ENCODE data around the gene ERBB2. TPM values are rescaled to one million over a fixed set of nuclear protein-coding genes. Genes with fewer than 3 reads are reported as not detected.
A peak's percentile ranks its signal among the peaks of the same experiment; 100 is the strongest.

Gene ERBB2
- polyA plus RNA-seq, 3 donors, result 0.17 to 0.73 TPM; not detected in 1

DNA sequence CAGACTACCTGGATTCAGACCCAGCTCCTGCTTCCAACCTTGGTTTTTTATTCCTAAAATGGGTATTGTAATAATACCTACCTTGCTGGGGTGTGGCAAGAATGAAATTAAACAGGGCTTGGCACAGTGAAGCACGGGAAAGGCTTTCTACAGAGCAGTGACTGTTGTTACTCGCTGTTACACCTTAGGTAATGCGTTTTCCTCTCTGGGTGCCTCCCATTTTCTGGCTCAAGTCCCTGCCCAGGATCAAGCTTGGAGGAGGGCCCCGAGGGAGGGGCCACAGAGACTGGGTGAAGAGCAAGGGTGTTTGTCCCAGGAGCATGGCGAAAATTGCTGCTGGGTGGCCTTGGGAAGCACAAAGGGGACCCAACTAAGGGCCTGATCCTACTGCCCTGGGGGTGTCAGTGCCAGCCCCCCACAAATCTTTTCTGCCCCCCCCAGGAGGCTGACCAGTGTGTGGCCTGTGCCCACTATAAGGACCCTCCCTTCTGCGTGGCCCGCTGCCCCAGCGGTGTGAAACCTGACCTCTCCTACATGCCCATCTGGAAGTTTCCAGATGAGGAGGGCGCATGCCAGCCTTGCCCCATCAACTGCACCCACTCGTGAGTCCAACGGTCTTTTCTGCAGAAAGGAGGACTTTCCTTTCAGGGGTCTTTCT, 17.1 kb downstream of the ERBB2 start:
- Mint-ChIP-seq H3K27me3 (ENCODE audit: low read depth in 3 of 3) (peaks cover 0 to 5% (median 4%) of the 10 kb centered on the region in 3 donors), H3K4me3 (no peak overlapping the region), H3K36me3 (no peaks in the 10 kb centered on the region), H3K9me3 (no peaks in the 10 kb centered on the region), H3K27ac (peak overlapping the region in 1 of 7 donors; percentile 45), H3K4me1 (peaks cover 2% of the 10 kb centered on the region)
- H3K36me3 ChIP-seq (replicated peaks in 1 of 2; ENCODE audit: control insufficient read depth in 1 of 2, insufficient read depth in 2 of 2, low read length in 2 of 2), result no peaks in the 10 kb centered on the region
- peaks cover 0 to 4% of the 10 kb centered on the region in 2 donors for H3K4me1 ChIP-seq (ENCODE audit: control insufficient read depth in 1 of 2, insufficient read depth in 2 of 2, low read length in 2 of 2)
- H3K9ac ChIP-seq (ENCODE audit: insufficient read depth, low read length, poor library complexity, severe bottlenecking), result no peak overlapping the region
- no peak overlapping the region for H2AFZ ChIP-seq (ENCODE audit: insufficient read depth, low read depth, low read length, poor library complexity, severe bottlenecking)
- H3K27ac ChIP-seq (ENCODE audit: low read depth in 1 of 2, low read length in 2 of 2), result no peak overlapping the region
- TF ChIP-seq, protein P1, sequence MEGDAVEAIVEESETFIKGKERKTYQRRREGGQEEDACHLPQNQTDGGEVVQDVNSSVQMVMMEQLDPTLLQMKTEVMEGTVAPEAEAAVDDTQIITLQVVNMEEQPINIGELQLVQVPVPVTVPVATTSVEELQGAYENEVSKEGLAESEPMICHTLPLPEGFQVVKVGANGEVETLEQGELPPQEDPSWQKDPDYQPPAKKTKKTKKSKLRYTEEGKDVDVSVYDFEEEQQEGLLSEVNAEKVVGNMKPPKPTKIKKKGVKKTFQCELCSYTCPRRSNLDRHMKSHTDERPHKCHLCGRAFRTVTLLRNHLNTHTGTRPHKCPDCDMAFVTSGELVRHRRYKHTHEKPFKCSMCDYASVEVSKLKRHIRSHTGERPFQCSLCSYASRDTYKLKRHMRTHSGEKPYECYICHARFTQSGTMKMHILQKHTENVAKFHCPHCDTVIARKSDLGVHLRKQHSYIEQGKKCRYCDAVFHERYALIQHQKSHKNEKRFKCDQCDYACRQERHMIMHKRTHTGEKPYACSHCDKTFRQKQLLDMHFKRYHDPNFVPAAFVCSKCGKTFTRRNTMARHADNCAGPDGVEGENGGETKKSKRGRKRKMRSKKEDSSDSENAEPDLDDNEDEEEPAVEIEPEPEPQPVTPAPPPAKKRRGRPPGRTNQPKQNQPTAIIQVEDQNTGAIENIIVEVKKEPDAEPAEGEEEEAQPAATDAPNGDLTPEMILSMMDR (IDR thresholded peaks at IDR 0.05), result no peak
- no peak overlapping the region for H3K4me3 ChIP-seq (replicated peaks in 1 of 3; ENCODE audit: low read depth in 2 of 3, low read length in 3 of 3)
- intact Hi-C loops (cut with micrococcal nuclease), result no loop called here
- no peaks in the 10 kb centered on the region for H3K79me2 ChIP-seq (ENCODE audit: insufficient read depth, low read length)
- no peaks in the 10 kb centered on the region for H4K20me1 ChIP-seq (ENCODE audit: insufficient read depth, low read length)
- no peak overlapping the region for H3K4me2 ChIP-seq (replicated peaks; ENCODE audit: extremely low read depth, low read length, poor library complexity, severe bottlenecking)
- 97% methylated on average over 7 of the region's 11 CpGs for WGBS (ENCODE audit: insufficient coverage)
- no peak for DNase-seq
- H3K9me3 ChIP-seq (replicated peaks in 1 of 2; ENCODE audit: control insufficient read depth in 1 of 2, insufficient read depth in 1 of 2, low read length in 2 of 2), result no peaks in the 10 kb centered on the region
- H3K27me3 ChIP-seq (ENCODE audit: control insufficient read depth in 2 of 2, insufficient read depth in 2 of 2, low read length in 2 of 2), result no peaks in the 10 kb centered on the region

DNA sequence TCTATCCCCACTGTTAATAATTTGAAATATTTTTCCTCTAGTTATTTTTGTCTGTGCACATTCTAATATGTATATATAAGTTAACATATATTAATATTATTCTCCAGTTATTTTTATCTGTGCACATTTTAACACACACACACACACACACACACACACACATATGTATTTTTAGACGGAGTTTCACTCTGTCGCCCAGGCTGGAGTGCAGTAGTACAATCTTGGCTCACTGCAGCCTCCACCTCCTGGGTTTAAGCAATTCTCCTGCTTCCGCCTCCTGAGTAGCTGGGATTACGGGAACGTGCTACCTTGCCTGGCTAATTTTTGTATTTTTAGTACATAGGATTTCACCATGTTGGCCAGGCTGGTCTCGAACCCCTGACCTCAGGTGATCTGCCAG, 17.8 kb downstream of the ERBB2 start:
- WGBS (ENCODE audit: insufficient coverage), result 90% methylated on average over 3 of the region's 6 CpGs
- Mint-ChIP-seq H3K36me3 (no peaks in the 10 kb centered on the region), H3K9me3 (no peaks in the 10 kb centered on the region), H3K4me1 (peaks cover 2% of the 10 kb centered on the region), H3K27me3 (ENCODE audit: low read depth in 3 of 3) (peaks cover 0 to 4% (median 3%) of the 10 kb centered on the region in 3 donors), H3K27ac (no peak overlapping the region), H3K4me3 (no peak overlapping the region)
- intact Hi-C loops (cut with micrococcal nuclease), result no loop called here
- no peaks in the 10 kb centered on the region for H3K27me3 ChIP-seq (ENCODE audit: control insufficient read depth in 2 of 2, insufficient read depth in 2 of 2, low read length in 2 of 2)
- H3K79me2 ChIP-seq (ENCODE audit: insufficient read depth, low read length), result no peaks in the 10 kb centered on the region
- no peak overlapping the region for H2AFZ ChIP-seq (ENCODE audit: insufficient read depth, low read depth, low read length, poor library complexity, severe bottlenecking)
- TF ChIP-seq, protein P1 (IDR thresholded peaks at IDR 0.05), result no peak
- no peak overlapping the region for H3K4me2 ChIP-seq (replicated peaks; ENCODE audit: extremely low read depth, low read length, poor library complexity, severe bottlenecking)
- H3K27ac ChIP-seq (ENCODE audit: low read depth in 1 of 2, low read length in 2 of 2), result no peak overlapping the region
- H3K9me3 ChIP-seq (replicated peaks in 1 of 2; ENCODE audit: control insufficient read depth in 1 of 2, insufficient read depth in 1 of 2, low read length in 2 of 2), result no peaks in the 10 kb centered on the region
- DNase-seq, result no peak
- H3K36me3 ChIP-seq (replicated peaks in 1 of 2; ENCODE audit: control insufficient read depth in 1 of 2, insufficient read depth in 2 of 2, low read length in 2 of 2), result no peaks in the 10 kb centered on the region
- no peaks in the 10 kb centered on the region for H4K20me1 ChIP-seq (ENCODE audit: insufficient read depth, low read length)
- H3K4me1 ChIP-seq (ENCODE audit: control insufficient read depth in 1 of 2, insufficient read depth in 2 of 2, low read length in 2 of 2), result peaks cover 0 to 4% of the 10 kb centered on the region in 2 donors
- H3K4me3 ChIP-seq (replicated peaks in 1 of 3; ENCODE audit: low read depth in 2 of 3, low read length in 3 of 3), result no peak overlapping the region
- no peak overlapping the region for H3K9ac ChIP-seq (ENCODE audit: insufficient read depth, low read length, poor library complexity, severe bottlenecking)

All from CD14-positive monocyte (primary cell).